ENCODE data around the gene ITGA2B.
A peak's percentile ranks its signal among the peaks of the same experiment; 100 is the strongest.

Gene ITGA2B

DNA sequence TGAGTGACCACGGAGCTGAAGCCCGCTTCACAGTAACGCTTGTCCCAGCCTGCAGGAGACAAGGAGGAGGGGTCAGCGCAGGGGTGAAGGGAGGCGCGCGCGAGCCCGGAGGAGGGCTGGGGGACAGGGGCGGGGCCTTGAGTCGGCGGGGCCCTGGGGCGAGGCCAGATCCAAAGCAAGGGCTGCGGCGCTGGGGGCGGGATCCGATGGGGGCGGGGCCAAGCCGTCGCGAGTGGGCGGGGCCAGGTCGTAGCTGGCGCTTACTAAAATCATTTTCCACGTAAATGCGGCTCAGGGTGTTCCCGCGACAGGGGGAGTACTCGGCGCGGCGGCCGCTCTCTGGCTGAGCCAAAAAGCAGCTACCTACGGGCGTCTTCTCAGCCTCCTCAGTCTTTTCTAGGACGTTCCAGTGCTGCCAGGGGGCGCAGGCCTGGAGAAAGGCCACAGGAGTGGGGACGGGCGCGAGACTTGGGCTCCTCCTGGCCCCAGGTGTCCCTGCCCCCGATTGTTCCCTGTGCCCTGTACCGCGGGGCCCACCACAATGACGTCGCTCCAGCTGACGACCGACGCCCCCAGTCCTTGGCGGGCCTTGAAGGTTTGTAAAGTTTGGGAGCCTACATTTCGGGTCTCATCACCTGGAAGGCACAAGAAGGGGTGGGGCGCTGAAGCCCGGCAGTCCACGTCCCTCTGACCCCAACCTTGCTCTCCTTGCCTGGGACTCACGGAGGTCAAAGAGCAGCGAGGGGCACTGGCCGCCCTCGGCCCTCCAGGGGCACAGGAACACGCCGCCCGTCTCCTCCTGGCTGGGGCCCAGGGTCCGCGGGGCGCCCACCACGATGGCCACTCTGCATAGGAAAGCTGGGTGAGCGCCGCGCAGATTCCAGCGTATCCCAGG, 3.9 kb downstream of the ITGA2B start:
- Histone ChIP-seq H4K20me1 (ENCODE audit: insufficient read depth, low read length) (no peaks in the 10 kb centered on the region), H2AFZ (ENCODE audit: low read length) (no peak overlapping the region), H3K27ac (ENCODE audit: low read depth, low read length, poor library complexity, severe bottlenecking) (no peak overlapping the region), H3K36me3 (ENCODE audit: insufficient read depth, low read length) (no peaks in the 10 kb centered on the region), H3K9me2 (ENCODE audit: low read depth, low read length) (no peaks in the 10 kb centered on the region), H3K4me1 (ENCODE audit: insufficient read depth, low read length, severe bottlenecking) (peaks cover 8% of the 10 kb centered on the region), H3K4me3 (ENCODE audit: low read depth, low read length, poor library complexity, severe bottlenecking) (peak overlapping the region; percentile 53), H3K9ac (ENCODE audit: low read length) (peak overlapping the region; percentile 29; the same call in 1 of the 2 replicates), H3K79me2 (ENCODE audit: insufficient read depth, low read length) (no peaks in the 10 kb centered on the region), H3K9me3 (ENCODE audit: low read length) (no peaks in the 10 kb centered on the region), H3K4me2 (ENCODE audit: low read length) (peak overlapping the region; percentile 67), H3K27me3 (ENCODE audit: insufficient read depth, low read length) (no peaks in the 10 kb centered on the region), H3F3A (ENCODE audit: insufficient read depth, low read length) (no peaks in the 10 kb centered on the region)
- no peak for TF ChIP-seq EZH2 (IDR thresholded peaks at IDR 0.05; ENCODE audit: borderline replicate concordance, low read length)
- TF ChIP-seq, protein P1, sequence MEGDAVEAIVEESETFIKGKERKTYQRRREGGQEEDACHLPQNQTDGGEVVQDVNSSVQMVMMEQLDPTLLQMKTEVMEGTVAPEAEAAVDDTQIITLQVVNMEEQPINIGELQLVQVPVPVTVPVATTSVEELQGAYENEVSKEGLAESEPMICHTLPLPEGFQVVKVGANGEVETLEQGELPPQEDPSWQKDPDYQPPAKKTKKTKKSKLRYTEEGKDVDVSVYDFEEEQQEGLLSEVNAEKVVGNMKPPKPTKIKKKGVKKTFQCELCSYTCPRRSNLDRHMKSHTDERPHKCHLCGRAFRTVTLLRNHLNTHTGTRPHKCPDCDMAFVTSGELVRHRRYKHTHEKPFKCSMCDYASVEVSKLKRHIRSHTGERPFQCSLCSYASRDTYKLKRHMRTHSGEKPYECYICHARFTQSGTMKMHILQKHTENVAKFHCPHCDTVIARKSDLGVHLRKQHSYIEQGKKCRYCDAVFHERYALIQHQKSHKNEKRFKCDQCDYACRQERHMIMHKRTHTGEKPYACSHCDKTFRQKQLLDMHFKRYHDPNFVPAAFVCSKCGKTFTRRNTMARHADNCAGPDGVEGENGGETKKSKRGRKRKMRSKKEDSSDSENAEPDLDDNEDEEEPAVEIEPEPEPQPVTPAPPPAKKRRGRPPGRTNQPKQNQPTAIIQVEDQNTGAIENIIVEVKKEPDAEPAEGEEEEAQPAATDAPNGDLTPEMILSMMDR (IDR thresholded peaks at IDR 0.05; ENCODE audit: low read length), result peak; percentile 21; the same call in 1 of the 2 replicates

DNA sequence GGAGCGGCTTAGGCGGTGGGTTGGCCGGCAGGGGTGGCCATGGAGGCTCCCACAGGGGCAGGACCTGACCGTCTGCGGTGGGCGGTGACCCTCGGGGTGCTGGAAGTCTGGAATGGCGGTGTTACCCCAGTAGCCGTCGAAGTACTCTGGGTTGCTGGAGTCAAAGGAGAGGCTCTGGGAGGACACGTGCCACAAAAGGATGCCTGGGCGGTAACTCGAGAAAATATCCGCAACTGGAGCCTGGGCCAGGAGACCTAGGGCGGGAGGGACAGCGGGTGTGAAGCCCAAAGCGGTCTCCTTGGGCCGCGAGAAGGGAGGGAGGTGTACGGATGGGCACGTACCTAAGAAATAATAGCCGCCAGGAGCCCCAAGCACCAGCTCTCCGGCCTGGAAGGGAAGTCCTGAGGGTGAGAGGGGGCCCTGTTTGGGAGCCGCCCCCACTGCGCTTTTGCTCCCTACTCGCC, 4.6 kb downstream of the ITGA2B start:
- Histone ChIP-seq H3K9me3 (ENCODE audit: low read length) (no peaks in the 10 kb centered on the region), H3K27ac (ENCODE audit: low read depth, low read length, poor library complexity, severe bottlenecking) (no peak overlapping the region), H3K9me2 (ENCODE audit: low read depth, low read length) (no peaks in the 10 kb centered on the region), H3K79me2 (ENCODE audit: insufficient read depth, low read length) (no peaks in the 10 kb centered on the region), H3K4me3 (ENCODE audit: low read depth, low read length, poor library complexity, severe bottlenecking) (peak overlapping the region; percentile 53), H4K20me1 (ENCODE audit: insufficient read depth, low read length) (no peaks in the 10 kb centered on the region), H2AFZ (ENCODE audit: low read length) (no peak overlapping the region), H3K36me3 (ENCODE audit: insufficient read depth, low read length) (no peaks in the 10 kb centered on the region), H3K4me1 (ENCODE audit: insufficient read depth, low read length, severe bottlenecking) (peaks cover 8% of the 10 kb centered on the region), H3K4me2 (ENCODE audit: low read length) (peak overlapping the region; percentile 67), H3K9ac (ENCODE audit: low read length) (no peak overlapping the region), H3F3A (ENCODE audit: insufficient read depth, low read length) (no peaks in the 10 kb centered on the region), H3K27me3 (ENCODE audit: insufficient read depth, low read length) (no peaks in the 10 kb centered on the region)
- TF ChIP-seq EZH2 (IDR thresholded peaks at IDR 0.05; ENCODE audit: borderline replicate concordance, low read length), result no peak
- TF ChIP-seq, protein P1 (IDR thresholded peaks at IDR 0.05; ENCODE audit: low read length), result no peak

DNA sequence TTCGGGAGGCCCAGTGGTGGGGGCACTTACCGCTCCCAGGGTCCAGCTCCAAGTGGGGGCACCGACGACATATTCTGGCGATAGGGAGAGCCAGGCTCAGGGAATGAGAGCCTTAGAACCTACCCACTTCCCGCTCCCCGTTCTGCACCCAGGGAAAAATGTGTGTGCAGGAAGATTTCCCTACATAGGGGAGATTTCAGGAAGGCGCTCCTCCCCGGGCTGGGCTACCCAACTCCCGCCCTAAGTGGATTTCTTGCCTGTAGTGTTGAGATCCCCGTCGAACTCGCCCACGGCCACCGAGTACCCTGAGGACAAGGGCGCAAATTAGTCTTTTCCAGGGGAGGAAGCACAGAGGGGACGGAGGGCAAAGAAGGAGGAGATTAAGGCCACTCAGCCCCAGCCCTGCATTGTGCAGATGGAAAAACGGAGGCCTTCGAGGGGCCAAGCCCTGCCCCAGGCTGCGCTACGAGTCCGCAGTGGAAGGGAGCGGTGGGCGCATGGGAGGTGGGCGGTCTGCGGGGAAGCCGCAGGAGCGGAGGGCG, 5.1 kb downstream of the ITGA2B start:
- Histone ChIP-seq H3F3A (ENCODE audit: insufficient read depth, low read length) (no peaks in the 10 kb centered on the region), H3K4me1 (ENCODE audit: insufficient read depth, low read length, severe bottlenecking) (peaks cover 8% of the 10 kb centered on the region), H3K27me3 (ENCODE audit: insufficient read depth, low read length) (peaks cover 4% of the 10 kb centered on the region; the same call in 1 of the 2 replicates), H3K79me2 (ENCODE audit: insufficient read depth, low read length) (no peaks in the 10 kb centered on the region), H3K9me2 (ENCODE audit: low read depth, low read length) (no peaks in the 10 kb centered on the region), H3K9me3 (ENCODE audit: low read length) (no peaks in the 10 kb centered on the region), H4K20me1 (ENCODE audit: insufficient read depth, low read length) (no peaks in the 10 kb centered on the region), H3K27ac (ENCODE audit: low read depth, low read length, poor library complexity, severe bottlenecking) (no peak overlapping the region), H3K4me2 (ENCODE audit: low read length) (no peak overlapping the region), H2AFZ (ENCODE audit: low read length) (no peak overlapping the region), H3K4me3 (ENCODE audit: low read depth, low read length, poor library complexity, severe bottlenecking) (no peak overlapping the region), H3K9ac (ENCODE audit: low read length) (no peak overlapping the region), H3K36me3 (ENCODE audit: insufficient read depth, low read length) (no peaks in the 10 kb centered on the region)
- no peak for TF ChIP-seq EZH2 (IDR thresholded peaks at IDR 0.05; ENCODE audit: borderline replicate concordance, low read length)
- TF ChIP-seq, protein P1 (IDR thresholded peaks at IDR 0.05; ENCODE audit: low read length), result no peak
